ENCODE measurements around the gene ABCD1. TPM values are rescaled to one million over a fixed set of nuclear protein-coding genes. Genes with fewer than 3 reads are reported as not detected.
A peak's percentile ranks its signal among the peaks of the same experiment; 100 is the strongest.

ABCD1 gene
- total and polyA plus RNA-seq, 4 donors = 4.0 to 10.8 (median 7.6) TPM

DNA sequence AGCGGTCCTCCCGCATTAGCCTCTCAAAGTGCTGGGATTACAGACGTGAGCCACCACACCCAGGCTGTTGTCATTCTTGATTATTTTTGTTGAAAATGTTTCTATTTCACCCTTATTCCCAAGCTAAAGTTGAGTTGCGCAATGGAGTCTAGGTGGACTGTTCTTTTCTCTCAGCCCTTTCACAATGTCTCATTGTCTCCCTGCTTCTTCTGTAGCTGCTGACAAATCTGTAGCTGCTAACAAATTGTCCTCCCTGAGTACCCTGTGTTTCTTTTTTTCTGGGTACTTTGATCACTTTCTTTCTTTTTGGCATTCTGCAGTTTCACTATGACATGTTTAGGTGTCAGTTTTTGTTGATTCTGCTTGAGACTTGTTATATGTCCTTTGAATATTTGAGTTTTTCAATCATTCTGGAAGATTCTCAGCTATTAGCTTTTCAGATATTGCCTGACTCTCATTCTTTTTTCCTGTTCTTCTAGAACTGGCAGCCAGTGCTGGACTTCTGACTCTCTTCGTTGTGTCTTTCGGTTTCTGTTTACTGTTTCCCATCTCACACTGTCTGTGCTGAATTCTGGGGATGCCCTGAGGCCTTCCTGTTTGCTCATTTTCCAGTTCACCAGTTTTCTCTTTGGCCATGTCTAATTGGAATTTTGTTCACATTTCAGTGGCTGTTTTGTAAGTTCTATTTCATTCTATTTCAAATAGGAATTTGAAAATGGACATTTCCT lies 6.6 kb downstream of the ABCD1 start:
- peaks cover 18 to 22% (median 20%) of the 10 kb centered on the region in 4 donors for H3K4me1 ChIP-seq (ENCODE audit: control insufficient read depth in 4 of 4, insufficient read depth in 4 of 4, low read length in 3 of 4)
- DNase-seq (ENCODE audit: low spot score) = no peak
- H3K36me3 ChIP-seq (ENCODE audit: control insufficient read depth in 4 of 4, insufficient read depth in 3 of 4, low read depth in 1 of 4, low read length in 3 of 4) = peaks cover 0 to 2% (median 0%) of the 10 kb centered on the region in 4 donors
- TF ChIP-seq TAF1 (conservative IDR thresholded peaks at IDR 0.05) (no peak), RAD21 (IDR thresholded peaks at IDR 0.05) (no peak), JUND (IDR thresholded peaks at IDR 0.05) (no peak), HNF4A (conservative IDR thresholded peaks at IDR 0.05) (no peak), SP1 (IDR thresholded peaks at IDR 0.05) (no peak), YY1 (IDR thresholded peaks at IDR 0.05) (no peak), GABPA (IDR thresholded peaks at IDR 0.05 in 1 of 2, conservative IDR thresholded peaks at IDR 0.05 in 1 of 2) (no peak), HNF4G (IDR thresholded peaks at IDR 0.05) (no peak)
- TF ChIP-seq, protein P1, sequence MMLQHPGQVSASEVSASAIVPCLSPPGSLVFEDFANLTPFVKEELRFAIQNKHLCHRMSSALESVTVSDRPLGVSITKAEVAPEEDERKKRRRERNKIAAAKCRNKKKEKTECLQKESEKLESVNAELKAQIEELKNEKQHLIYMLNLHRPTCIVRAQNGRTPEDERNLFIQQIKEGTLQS (IDR thresholded peaks at IDR 0.05) = no peak
- TF ChIP-seq, protein P2, sequence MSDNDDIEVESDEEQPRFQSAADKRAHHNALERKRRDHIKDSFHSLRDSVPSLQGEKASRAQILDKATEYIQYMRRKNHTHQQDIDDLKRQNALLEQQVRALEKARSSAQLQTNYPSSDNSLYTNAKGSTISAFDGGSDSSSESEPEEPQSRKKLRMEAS (IDR thresholded peaks at IDR 0.05) = no peak
- no peak overlapping the region for H3K9ac ChIP-seq (ENCODE audit: low read depth in 1 of 2, low read length in 2 of 2)
- WGBS = 68% methylated on average over 6 of the region's 6 CpGs
- H3K27me3 ChIP-seq (ENCODE audit: control insufficient read depth in 4 of 4, insufficient read depth in 4 of 4, low read length in 3 of 4) = no peaks in the 10 kb centered on the region
- no peak overlapping the region for H3K4me3 ChIP-seq (ENCODE audit: low read depth in 1 of 3, low read length in 3 of 3)
- H3K27ac ChIP-seq (ENCODE audit: low read depth in 1 of 2, low read length in 2 of 2) = peak overlapping the region in 1 of 2 donors; percentile 12
- no peaks in the 10 kb centered on the region for H3K9me3 ChIP-seq (ENCODE audit: control insufficient read depth in 4 of 4, low read length in 3 of 4)

DNA sequence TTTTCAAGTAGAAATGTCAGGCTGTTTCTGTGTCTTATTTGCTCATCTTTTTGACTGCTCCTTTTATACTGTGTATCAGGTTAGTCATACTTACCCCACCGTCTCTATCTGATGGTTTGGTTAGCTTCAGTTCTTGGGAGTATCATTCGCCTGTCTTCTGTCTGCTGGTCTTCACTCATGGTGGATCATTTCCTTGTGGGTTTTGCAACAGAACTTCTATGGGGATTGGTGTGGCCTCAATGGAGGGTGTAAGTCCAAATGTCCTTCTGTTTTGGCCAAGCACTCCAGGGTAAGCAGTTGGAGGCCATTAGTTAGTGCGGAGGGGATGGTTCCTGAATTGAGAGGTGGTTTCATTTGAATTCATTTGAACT lies 7.2 kb downstream of the ABCD1 start:
- Histone ChIP-seq H3K27ac (ENCODE audit: low read depth in 1 of 2, low read length in 2 of 2) (peak overlapping the region in 1 of 2 donors; percentile 12), H3K36me3 (ENCODE audit: control insufficient read depth in 4 of 4, insufficient read depth in 3 of 4, low read depth in 1 of 4, low read length in 3 of 4) (peaks cover 0 to 2% (median 1%) of the 10 kb centered on the region in 4 donors), H3K9me3 (ENCODE audit: control insufficient read depth in 4 of 4, low read length in 3 of 4) (no peaks in the 10 kb centered on the region), H3K27me3 (ENCODE audit: control insufficient read depth in 4 of 4, insufficient read depth in 4 of 4, low read length in 3 of 4) (no peaks in the 10 kb centered on the region), H3K4me3 (ENCODE audit: low read depth in 1 of 3, low read length in 3 of 3) (no peak overlapping the region), H3K4me1 (ENCODE audit: control insufficient read depth in 4 of 4, insufficient read depth in 4 of 4, low read length in 3 of 4) (peaks cover 15 to 19% (median 16%) of the 10 kb centered on the region in 4 donors), H3K9ac (ENCODE audit: low read depth in 1 of 2, low read length in 2 of 2) (no peak overlapping the region)
- no peak for DNase-seq (ENCODE audit: low spot score)
- 92% methylated on average over 3 of the region's 3 CpGs for WGBS
- TF ChIP-seq NR2F2 (IDR thresholded peaks at IDR 0.05) = no peak
- TF ChIP-seq, protein P3, sequence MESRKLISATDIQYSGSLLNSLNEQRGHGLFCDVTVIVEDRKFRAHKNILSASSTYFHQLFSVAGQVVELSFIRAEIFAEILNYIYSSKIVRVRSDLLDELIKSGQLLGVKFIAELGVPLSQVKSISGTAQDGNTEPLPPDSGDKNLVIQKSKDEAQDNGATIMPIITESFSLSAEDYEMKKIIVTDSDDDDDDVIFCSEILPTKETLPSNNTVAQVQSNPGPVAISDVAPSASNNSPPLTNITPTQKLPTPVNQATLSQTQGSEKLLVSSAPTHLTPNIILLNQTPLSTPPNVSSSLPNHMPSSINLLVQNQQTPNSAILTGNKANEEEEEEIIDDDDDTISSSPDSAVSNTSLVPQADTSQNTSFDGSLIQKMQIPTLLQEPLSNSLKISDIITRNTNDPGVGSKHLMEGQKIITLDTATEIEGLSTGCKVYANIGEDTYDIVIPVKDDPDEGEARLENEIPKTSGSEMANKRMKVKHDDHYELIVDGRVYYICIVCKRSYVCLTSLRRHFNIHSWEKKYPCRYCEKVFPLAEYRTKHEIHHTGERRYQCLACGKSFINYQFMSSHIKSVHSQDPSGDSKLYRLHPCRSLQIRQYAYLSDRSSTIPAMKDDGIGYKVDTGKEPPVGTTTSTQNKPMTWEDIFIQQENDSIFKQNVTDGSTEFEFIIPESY (IDR thresholded peaks at IDR 0.05) = no peak
- TF ChIP-seq TAF1 (conservative IDR thresholded peaks at IDR 0.05) = no peak
- TF ChIP-seq FOXA1 (IDR thresholded peaks at IDR 0.05) = no peak
- TF ChIP-seq JUND (IDR thresholded peaks at IDR 0.05) = no peak
- TF ChIP-seq EGR1 (IDR thresholded peaks at IDR 0.05; ENCODE audit: low read depth in 2 of 2) = no peak
- no peak for TF ChIP-seq RXRA (IDR thresholded peaks at IDR 0.05)
- TF ChIP-seq SP1 (IDR thresholded peaks at IDR 0.05) = no peak
- TF ChIP-seq HNF4A (conservative IDR thresholded peaks at IDR 0.05) = no peak
- TF ChIP-seq YY1 (IDR thresholded peaks at IDR 0.05) = no peak
- TF ChIP-seq FOXA2 (IDR thresholded peaks at IDR 0.05) = no peak
- TF ChIP-seq, protein P1 (IDR thresholded peaks at IDR 0.05) = no peak
- TF ChIP-seq, protein P4, sequence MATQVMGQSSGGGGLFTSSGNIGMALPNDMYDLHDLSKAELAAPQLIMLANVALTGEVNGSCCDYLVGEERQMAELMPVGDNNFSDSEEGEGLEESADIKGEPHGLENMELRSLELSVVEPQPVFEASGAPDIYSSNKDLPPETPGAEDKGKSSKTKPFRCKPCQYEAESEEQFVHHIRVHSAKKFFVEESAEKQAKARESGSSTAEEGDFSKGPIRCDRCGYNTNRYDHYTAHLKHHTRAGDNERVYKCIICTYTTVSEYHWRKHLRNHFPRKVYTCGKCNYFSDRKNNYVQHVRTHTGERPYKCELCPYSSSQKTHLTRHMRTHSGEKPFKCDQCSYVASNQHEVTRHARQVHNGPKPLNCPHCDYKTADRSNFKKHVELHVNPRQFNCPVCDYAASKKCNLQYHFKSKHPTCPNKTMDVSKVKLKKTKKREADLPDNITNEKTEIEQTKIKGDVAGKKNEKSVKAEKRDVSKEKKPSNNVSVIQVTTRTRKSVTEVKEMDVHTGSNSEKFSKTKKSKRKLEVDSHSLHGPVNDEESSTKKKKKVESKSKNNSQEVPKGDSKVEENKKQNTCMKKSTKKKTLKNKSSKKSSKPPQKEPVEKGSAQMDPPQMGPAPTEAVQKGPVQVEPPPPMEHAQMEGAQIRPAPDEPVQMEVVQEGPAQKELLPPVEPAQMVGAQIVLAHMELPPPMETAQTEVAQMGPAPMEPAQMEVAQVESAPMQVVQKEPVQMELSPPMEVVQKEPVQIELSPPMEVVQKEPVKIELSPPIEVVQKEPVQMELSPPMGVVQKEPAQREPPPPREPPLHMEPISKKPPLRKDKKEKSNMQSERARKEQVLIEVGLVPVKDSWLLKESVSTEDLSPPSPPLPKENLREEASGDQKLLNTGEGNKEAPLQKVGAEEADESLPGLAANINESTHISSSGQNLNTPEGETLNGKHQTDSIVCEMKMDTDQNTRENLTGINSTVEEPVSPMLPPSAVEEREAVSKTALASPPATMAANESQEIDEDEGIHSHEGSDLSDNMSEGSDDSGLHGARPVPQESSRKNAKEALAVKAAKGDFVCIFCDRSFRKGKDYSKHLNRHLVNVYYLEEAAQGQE (IDR thresholded peaks at IDR 0.05) = no peak
- no peak for TF ChIP-seq HNF4G (IDR thresholded peaks at IDR 0.05)
- no peak for TF ChIP-seq RAD21 (IDR thresholded peaks at IDR 0.05)
- TF ChIP-seq, protein P5, sequence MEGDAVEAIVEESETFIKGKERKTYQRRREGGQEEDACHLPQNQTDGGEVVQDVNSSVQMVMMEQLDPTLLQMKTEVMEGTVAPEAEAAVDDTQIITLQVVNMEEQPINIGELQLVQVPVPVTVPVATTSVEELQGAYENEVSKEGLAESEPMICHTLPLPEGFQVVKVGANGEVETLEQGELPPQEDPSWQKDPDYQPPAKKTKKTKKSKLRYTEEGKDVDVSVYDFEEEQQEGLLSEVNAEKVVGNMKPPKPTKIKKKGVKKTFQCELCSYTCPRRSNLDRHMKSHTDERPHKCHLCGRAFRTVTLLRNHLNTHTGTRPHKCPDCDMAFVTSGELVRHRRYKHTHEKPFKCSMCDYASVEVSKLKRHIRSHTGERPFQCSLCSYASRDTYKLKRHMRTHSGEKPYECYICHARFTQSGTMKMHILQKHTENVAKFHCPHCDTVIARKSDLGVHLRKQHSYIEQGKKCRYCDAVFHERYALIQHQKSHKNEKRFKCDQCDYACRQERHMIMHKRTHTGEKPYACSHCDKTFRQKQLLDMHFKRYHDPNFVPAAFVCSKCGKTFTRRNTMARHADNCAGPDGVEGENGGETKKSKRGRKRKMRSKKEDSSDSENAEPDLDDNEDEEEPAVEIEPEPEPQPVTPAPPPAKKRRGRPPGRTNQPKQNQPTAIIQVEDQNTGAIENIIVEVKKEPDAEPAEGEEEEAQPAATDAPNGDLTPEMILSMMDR (IDR thresholded peaks at IDR 0.05; ENCODE audit: low read depth, low read length, missing input control) = no peak
- no peak for TF ChIP-seq GABPA (IDR thresholded peaks at IDR 0.05 in 1 of 2, conservative IDR thresholded peaks at IDR 0.05 in 1 of 2)

Data from liver (tissue), 9 donors.